Globus pallidus (tissue), 1 donor: ENCODE results near the gene SDS.

Experiments
- DNase-seq: peaks from one replicate; pipeline ENCODE4 v3.0.0-alpha.2; 2015; ENCODE audit warnings: low spot score

Gene SDS

DNA sequence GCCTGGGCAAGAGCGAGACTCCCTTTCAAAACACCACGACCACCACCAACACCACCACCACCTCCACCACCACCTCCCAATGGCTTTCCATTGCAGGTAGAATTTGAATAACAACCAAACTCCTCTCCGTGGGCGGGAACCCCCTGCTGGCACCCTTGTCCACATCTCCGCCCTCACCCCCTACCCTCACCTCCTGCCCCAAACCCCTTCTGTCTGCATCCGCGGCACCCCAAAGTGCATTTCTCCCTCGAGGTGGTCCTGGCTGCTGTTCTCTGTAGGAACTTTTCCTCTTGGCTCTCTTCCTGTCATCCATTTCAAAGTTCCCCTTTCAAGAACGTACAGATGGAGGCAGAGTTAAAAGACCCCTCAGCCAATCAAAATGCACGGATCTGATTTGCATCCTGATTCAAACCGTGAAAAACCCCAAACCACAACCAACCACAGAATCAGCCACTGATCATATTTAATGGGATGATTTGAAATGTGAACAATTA, 22.3 kb upstream of the SDS start:
- no peak for DNase-seq

DNA sequence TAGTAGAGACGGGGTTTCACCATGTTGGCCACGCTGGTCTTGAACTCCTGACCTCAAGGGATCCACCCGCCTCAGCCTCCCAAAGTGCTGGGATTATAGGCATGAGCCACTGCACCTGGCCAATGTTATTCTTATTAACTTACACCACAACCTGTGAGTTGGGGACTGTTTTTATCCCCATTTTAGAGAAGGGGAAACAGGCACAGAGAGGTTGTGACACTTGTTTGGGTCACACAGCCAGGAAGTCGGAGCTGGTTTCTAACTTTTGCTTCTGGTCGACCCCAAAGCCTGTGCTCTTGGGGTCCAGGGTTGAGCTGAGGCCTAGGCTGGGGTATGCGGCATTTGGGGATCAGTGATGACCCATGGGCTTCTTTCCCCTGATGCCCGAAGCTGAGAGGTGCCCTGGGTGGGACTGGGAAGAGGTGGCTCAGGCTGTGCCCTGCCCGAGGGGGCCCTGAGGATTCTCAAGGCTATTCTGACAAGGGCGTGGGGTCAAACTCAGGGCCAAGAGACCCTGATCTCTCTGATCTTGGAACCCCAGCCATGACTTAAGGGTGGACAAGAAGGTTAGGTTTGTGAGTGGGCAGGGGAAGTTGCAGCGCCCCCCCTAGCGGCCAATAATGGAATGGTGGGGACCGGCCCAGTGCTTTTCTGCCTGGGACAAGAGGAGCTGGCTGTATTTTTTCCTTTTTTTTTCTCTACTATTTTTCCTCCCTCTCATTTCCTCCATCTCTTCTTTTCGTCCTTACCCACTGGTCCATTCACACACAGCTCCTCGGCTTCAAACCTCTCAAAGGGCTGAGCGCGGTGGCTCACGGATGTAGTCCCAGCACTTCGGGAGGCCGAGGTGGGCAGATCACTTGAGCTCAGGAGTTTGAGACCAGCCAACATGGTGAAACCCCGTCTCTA, 21.5 kb upstream of the SDS start:
- DNase-seq = peak; percentile 43

DNA sequence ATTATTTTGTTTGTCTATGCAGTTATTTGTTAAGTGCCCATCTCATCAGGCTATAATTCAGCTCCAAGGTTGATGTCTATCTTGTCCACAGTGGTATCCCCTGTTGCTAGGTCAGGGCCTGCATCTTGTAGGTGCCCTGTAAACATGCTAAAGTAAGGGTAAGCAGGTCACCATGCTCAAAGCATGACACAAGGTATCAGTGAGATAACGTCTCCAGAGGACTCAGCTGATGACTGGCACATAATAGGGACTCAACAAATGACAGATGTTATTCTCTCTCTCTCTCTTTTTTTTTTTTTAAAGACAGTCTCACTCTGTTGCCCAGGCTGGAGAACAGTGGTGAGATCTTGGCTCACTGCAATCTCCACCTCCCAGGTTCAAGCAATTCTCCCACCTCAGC, 20.8 kb upstream of the SDS start:
- DNase-seq = no peak

DNA sequence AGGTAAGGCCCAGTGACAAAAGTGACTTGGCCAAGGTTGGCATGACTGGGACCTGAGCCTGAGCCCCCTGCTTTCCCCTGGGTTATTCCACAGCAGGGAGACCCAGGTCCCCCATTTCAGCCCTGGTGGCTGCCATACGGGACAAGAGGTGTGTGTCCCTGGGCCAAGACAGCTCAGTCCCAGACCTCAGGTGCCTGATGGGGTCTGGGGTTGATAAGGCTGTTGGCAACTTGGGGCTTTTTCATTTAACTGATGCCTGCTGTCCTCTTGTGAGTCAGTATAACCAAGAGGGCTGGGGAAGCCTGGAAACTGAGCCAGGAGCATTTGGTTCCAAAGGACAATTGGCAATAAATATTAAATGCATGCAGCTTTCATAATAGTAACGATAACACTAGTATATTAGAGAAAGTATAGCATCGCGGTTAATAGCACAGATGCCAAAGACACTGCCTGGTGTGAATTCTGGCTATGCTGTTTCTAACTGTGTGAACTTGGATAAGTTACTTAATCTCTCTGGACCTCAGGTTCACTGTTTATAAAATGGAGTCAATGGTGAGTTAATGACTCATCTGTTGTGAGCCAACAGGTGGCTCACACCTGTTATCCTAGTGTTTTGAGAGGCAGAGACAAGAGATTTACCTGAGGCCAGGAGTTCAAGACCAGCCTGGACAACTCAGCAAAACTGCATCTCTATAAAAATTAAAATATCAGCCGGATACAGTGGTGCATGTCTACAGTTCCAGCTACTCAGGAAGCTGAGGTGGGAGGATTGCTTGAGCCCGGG, 19.4 kb upstream of the SDS start:
- DNase-seq = no peak

DNA sequence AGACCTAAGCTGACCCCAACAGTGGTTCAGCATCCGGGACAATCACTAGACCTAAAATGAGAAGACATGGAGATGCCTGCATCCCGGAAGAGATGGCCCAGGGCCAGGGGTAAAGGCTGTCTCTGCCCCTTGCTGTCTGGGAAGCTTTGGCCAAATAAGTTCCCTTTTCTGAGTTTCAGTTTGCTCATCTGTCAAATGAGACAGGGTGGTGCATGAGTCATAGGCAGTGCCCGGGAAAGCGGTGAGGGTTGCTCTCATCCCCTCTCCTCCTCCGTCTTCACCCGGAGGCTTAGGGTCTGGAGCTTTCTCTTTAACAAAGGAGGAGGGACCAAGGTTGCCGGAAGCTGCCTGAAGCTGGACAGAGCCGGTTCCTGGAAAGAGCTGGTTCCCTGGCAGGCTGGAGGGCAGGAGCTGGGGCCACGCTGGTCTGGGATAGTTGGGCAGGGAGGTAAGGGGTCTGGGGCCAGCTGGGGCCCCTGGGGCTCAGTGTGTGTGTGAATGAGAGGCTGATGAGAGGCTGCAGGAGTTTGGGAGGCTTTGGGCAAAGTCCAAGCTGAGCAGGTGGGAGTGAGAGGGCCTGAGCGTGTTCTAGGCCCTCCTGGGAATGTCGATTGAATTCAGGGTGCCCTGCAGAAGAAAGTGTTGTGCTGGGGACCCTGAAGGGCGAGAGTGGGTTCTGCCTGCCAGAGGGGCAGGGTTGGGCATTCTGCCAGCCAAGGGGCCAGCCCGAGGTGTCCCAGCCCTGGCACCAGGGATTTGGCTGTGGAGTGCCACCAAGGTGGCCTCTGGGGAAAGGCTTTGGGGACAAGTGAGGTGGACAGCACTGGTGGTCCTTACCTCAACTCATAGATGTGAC, 18.6 kb upstream of the SDS start, which contains the start of gene SDSL:
SDSL (plus strand) TSS at position 351 of the 856 bp plus-strand sequence. CDS start 5,603 bp downstream, outside the sequence.
- DNase-seq = peak; percentile 60

DNA sequence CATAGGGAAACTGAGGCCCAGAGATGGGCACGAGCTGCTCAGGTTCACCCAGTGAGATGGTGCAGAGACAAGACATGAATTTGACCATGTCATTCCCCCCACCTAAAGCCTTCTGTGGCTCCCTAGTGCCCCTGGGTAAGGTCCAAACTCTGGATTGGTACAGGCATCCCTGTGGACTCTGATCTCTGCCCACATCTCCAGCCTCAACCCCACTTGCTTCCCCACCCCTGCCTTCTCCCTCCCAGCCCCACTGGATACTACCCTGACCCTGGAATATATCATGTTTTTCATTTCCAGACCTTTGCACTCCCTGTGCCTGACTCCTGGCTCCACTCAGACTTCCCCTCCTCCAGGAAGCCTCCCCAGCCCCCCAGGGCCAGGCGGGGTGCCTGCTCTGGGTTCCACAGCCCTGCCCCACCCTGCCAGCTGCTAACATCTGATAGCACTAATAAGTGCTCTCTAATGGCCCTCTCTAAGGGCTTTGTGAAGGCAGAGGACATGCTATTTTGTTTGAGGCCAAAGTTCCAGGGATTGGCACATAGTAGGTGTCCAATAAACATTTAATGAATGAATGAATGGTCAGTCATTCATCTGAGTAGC, 17.4 kb upstream of the SDS start:
- DNase-seq = no peak

DNA sequence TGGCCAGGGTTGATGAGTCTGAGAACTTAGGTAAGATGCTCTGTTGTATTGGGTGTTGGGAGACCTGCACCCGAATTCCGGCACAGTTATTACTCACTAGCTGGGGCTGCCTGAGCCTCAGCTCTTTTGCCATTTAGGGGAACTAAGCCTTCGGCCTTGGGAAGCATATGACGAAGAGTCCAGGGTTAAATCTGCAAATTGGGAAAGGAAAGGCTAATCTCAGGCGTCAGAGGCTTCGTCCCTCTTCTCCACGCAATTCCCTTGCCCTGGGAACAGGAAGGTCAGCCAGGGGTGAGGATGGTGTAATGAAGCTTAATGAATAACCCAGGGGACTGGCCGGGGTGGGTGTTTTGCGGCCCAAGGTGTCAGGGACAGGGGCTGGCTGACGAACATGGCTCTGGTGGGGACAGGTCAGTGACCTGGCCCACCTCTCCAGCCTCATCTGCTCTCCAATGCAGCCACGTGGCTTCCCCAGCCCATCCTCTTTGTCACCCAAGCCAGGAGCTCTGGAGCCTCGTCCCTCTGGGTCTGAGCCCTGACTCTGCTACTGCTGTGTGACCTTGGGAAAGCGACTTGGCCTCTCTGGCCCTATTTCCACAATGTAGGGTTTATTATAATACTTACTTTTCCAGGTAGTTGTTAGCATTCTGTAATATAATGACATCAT, 14.7 kb upstream of the SDS start:
- DNase-seq = no peak

DNA sequence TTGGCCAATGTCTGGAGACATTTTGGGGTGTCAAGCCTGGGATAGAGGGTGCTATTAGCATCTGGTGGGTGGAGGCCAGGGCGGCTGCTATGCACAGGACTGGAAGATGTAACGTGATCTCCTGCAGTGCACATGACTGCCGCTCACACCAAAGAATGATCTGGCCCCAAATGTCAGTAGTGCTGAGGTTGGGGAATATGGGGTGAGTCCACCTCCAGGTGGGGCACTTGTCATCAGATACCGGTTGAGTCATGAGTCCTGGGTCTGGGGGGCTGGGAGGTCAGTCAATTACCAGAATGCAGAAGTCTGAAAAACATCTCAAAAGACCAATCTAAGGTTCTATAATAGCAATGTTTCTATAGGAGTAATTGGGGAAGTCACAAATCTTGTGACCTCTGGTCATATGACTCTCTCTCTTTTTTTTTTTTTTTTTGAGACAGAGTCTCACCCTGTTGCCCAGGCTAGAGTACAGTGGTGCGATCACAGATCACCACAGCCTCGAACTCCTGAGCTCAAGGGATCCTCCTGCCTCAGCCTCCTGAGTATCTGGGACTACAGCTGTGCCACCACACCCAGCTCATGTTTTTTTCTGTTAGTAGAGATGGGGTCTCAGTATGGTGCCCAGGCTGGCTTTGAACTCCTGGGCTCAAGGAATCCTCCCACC, 12.5 kb upstream of the SDS start:
- DNase-seq = no peak

DNA sequence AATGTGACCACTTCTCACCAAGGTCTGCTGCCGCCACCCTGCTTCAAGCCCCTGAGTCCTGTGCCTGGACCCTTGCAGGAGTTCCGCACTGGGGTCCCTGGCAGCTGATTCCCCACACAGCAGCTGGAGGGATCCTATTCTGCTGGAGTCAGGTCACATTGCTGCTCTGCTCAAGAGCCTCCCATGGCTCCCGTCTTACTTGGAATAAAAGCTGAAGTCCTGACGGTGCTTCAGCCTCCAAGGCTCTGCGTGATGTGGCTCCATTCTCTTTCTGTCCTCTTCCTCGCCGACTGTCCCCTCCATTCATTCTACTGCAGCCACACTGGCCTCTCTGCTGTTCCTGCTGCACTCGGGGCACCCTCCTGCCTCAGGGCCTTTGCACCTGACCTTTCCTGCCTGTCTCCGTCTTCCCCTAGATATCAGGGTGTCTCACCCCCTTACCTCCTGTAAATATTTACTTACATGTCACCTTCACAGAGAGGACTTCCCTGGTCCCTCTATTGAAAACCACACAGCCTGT, 10.9 kb upstream of the SDS start:
- DNase-seq = no peak

DNA sequence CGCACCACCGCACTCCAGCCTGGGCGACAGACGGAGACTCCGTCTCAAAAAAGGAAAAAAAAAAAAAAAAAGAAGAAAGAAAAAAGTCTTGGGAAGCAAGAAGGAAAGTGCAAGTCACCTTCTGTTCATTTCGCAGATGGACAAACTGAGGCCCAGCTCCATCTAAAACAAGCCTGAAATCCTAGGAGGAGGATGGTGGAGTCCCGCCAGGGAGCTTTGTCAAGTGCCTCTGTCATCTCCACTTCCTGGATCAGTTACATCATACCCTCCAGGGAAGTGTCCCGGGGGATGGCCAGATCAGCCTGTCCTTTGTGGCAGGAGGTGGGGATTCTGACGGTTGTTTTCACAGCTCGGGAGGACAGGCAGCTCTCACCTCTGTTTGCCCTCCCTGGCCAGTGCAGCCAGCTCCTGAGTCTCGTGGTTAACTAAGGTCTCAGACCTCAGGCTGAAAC, 9.8 kb upstream of the SDS start:
- DNase-seq = no peak

DNA sequence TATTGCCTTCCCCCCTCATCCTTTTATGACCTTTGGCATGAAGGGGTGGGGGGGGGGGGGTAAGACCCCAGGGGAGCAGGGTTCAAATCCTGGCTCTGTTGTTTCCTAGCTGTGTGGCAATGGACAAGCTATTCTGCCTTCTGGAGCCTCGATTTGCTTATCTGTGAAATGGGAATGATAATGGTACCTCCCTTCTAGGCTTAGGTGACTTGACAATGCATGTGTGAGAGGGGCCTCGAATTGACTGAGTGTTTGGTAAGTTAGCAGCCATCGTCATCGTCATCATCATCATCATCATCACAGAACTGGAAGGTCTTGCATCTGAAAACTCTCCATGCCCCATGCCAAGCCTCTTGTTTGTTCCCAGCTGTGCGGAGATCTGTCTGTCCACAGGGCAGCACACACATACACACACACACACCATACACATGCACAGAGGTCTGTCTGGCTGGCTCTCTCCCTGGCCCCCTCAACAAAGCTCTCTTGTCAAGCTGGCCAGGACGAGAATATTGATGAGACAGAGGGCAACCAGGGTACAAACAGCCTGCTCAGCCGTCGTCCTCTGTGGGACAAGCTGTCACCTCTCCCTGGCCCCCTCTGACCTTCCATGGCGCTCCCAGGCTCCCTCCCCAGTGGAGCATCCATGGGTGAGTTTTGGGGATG, 5.9 kb upstream of the SDS start:
- peak; percentile 42 for DNase-seq

DNA sequence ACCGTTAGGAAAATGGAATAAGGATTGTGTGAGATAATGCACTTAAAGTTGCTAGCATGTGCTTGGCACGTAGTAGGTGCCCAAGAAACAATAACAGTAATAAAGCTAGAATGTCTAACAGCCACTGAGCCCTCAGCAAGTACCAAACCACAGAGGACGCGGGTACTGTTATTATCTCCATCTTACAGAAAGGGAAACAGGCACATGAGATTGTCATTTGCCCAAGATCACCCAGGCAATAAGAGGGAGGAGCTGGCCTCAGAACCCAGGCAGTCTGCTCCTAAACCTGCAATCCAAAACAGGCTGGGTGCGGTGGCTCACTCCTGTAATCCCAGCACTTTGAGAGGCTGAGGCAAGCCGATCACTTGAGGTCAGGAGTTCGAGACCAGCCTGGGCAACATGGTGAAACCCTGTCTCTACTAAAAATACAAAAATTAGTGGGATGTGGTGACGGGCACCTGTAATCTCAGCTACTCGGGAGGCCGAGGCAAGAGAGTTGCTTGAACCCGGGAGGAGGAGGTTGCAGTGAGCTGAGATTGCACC, 5.1 kb upstream of the SDS start:
- DNase-seq = no peak

DNA sequence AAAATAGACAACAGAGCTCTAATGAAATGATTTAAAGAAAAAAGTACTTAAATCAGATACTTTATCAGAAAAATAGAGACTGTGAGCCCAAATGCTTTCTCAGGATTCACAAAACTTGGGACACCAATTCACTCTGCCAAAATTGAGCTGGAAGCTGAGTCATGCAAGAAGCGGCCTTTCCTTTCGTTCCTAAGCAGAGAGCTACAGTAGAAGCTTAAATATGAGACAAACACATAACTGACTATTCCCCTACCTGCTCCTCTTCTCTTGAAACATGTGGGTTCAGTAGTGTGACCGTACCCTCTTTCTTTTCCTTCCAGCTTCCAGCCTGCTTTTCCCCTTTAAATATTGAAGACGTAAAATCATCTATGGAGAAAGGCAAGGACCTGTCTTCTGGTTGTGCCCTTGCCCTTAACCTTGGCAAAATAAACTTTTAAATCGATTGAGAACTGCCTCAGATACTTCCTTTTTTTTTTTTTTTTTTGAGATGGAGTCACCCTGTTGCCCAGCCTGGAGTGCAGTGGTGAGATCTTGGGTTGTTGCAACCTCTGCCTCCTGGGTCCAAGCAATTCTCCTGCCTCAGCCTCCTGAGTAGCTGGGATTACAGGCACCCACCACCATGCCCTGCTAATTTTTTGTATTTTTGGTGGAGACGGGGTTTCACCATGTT, 4.4 kb upstream of the SDS start:
- DNase-seq = no peak

DNA sequence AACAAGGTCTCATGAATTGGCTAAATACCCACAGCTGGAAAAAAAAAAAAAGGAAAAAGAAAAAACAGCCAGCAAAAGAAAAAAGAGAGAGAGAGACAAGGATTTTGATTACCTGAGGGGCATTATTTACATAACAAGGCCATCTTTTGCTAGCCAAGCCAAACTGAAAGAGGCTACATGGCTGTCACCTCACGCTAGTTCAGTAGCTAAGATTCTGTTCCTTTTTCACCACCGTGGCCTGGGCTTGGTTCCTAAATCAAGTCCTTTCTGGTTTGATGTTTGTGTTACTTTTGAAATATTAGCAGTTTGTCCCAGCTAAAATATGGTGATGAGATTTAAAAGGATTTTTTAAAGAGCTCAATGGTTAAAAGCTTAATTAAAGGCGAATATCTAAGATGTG, 2.0 kb upstream of the SDS start:
- DNase-seq = no peak

DNA sequence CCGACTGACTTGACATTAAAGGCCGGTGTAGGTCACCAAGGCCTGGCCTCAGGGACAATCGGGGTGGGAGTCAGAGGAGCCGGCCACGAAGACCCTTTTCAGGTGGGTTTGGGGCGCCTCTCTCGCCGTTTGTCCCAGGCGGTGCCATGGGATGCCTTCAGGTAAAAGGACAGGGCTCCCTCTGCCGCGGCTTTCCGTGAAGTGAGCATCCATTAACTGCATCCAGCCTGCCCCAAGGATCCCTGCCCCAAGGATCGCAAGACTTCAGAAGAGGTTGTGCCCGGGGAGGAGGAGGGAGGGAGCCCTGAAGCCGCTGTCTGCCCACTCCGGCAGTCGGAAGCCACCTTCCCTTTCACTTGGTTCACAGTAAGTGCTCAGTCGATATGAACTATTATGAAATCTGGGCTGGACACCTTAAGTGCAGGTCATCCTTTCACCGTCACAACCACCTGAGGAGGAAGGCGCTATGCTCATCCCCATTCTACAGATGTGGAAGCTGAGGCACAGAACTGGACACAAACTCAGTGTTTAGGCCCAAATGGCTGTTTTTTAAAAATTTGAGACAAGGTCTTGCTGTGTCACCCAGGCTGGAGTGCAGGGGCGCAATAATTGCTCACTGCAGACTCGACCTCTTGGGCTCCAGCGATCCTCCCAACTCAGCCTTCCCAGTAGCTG, 964 bp downstream of the SDS start:
- DNase-seq = no peak

DNA sequence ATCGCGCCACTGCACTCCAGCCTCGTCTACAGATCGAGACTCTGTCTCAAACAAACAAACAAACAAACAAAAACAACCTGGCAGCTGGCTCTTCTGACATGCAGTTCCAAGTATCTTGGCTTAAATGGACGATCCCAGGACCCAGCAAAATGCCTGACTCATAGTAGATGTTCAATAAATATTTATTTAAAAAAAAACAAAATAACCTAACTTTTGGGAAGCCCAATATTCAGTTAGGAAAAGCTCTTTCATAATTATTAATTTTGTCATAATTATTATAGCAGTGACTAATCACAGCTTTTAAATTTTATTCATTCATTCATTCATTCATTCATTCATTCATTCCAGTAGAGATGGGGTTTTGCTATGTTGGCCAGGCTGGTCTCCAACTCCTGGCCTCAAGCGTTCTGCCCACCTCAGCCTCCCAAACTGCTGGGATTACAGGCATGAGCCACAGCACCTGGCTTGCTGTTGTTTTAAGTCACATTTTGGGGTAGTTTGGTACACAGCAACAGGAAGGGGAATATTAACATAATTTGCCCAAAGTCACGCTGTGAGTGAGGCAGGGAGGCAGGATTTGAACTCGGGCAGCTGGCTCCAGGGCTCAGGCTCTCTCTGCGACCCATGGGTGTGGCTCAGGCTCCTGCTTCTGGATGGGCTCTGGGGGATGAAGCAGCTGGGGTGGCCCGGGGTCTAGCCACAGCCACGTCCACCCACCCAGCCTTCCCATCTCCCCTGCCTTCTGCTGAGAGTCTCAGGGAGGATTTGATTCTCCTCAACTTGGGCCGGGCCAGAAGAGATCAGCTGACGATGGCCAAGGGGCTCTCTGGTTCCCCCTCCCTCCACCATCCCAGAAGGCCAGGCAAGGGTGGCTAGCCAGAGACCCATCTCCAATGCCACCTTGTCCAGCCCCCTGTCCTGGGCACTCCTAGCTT, 2.4 kb downstream of the SDS start:
- DNase-seq = no peak

DNA sequence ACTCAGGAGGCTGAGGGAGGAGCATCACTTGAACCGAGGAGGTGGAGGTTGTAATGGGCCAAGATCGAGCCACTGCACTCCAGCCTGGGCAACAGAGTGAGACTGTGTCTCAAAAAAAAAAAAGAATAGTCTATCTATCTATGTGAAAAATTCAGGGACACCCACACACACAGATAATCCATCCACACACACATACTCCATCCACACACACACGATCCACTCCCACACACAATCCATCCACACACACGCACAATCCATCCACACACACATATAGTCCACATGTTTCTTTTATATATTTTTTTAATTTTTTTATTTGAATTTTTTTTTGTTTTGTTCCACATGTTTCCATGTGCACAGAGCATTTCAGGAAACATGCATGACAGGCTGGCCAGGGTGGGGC, 3.3 kb downstream of the SDS start:
- no peak for DNase-seq
